NCI-H1092 (cell line): ENCODE measurements around the gene BTN2A1.
"Not testable (repeated sequence)": the region's sequence is repeated elsewhere in the genome, so short reads cannot be mapped to it uniquely, and the experiment has no call there.

ENCODE experiments used
- DNase-seq: peaks from one replicate; lab custom pipeline; 2025; lab: John Stamatoyannopoulos, UW

BTN2A1 gene

GRCh38 chr6:26457806-26458688, at the start of gene BTN2A1:
Gene BTN2A1 (plus strand): TSS chr6:26457955. CDS start chr6:26458637, 682 bp downstream.
- DNase-seq: peak; percentile 72

DNA sequence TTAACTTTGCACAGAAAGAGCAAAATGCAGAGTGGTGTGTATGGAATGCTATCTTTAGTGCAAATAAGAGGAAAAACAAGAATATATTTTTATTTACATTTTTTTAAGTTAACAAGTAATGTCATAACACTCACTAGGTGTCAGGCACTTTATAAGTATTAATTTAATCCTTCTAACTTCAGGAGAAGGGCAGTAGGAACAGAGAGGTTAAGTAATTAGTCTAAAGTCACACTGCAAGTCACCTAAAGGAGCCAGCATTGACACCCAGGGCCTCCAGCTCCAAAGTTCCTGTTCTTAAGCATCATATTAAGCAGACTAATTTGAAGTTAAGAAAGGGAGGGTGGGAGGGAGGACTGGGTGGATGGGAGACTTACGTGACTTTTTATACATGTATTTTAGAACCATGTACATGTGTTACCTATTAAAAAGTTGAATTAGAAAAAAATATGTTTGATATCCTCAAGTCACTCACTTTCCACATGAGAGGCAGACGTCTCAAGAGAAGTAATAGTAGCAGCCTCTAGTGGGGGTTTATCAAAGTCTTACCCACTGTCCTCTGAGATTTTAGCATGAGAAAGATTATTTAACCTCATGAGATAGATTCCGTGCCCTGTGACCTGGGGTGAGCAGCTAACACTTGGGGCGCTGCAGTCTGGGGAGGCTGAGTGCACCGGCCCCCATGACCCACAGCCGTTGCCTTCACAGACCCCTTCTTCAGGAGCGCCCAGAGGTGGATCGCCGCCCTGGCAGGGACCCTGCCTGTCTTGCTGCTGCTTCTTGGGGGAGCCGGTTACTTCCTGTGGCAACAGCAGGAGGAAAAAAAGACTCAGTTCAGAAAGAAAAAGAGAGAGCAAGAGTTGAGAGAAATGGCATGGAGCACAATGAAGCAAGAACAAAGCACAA, 48.7 kb upstream of the BTN2A1 start:
- DNase-seq: no peak

- DNase-seq: no peak
Observed at GRCh38 chr6:26411751-26412150, 46.0 kb upstream of the BTN2A1 start.

DNA sequence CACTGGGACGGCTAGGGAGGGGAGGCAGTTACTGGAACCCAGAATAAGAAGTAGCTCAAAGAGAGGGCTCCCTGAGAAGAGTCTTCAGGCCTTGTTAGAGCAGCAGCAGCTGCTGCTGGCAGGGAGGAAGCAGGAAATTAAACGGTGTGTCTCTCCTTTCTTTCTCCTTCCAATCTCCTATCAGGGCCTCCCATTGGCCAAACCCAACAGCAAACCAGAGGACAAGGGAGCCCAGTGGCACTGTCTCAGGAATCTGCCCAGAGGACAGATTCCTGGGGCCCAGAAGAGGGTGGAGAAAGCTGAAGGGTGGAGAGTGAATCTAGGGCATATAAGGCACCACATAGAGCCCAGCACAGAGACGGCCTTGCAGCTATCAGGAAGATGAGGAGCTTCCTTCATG, 45.5 kb upstream of the BTN2A1 start:
- DNase-seq: no peak

DNA sequence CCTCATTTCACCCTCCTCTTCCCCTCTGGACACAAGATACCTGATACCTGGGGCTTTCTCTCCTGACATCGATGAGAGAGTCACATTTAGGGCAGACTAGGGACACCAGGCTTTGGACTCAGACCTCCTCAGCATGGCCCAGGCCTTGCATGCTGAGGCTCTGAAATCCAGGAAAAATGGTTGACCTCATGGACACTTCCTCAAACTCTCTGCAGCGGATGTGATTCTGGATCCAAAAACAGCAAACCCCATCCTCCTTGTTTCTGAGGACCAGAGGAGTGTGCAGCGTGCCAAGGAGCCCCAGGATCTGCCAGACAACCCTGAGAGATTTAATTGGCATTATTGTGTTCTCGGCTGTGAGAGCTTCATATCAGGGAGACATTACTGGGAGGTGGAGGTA, 44.8 kb upstream of the BTN2A1 start:
- DNase-seq: no peak

DNA sequence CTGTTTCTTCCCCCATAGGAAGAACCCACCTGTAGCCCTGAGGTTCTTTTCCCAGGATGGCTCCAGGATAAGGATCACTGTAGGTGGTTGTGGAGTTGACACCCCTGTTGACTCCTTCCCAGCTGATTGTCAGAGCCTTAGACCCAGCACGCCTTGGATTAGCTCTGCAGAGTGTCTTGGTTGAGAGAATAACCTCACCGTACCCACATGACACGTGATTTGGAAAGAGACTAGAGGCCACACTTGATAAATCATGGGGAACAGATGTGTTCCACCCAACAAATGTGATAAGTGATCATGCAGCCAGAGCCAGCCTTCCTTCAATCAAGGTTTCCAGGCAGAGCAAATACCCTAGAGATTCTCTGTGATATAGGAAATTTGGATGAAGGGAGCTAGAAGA, 43.5 kb upstream of the BTN2A1 start:
- DNase-seq: no peak

DNA sequence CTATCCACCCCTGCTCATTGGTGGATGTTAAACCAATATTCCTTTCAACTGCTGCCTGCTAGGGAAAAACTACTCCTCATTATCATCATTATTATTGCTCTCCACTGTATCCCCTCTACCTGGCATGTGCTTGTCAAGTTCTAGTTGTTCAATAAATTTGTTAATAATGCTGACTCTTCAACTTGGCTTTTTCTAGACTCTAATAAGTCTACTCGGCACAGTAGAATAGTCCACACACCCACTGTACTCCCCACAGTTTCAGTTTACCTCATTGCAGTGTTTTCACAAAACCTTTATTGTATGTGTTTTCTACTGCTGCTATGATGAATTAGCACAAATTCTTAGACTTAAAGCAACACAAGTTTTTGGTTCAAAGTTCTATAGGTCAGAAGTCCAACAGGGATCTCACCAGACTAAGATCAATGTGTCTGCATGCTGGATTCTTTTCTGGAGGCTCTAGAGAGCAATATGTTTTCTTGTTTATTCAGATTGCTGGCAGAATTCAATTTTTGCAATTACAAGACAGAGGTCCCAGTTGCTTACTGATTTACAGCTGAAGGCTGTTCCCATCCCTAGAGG, 42.6 kb upstream of the BTN2A1 start:
- DNase-seq: no peak

DNA sequence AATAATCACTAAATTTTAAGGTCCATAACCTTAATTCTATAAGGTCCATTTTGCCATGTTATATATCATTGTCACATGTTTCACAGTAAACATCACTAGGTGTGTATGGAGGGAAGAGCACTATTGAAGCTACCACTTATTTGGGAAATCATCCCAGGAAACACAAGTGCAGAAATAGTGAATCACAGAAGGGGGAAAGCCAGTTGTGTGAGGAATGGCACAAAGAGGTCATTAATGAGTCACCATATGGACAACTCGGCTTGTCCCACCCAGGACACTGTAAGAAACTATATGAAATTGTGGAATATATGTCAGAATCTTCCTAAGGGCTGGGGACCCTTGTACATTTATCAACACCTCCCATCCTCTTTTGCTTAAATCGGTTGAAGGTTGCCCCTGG, 42.0 kb upstream of the BTN2A1 start:
- DNase-seq: no peak

DNA sequence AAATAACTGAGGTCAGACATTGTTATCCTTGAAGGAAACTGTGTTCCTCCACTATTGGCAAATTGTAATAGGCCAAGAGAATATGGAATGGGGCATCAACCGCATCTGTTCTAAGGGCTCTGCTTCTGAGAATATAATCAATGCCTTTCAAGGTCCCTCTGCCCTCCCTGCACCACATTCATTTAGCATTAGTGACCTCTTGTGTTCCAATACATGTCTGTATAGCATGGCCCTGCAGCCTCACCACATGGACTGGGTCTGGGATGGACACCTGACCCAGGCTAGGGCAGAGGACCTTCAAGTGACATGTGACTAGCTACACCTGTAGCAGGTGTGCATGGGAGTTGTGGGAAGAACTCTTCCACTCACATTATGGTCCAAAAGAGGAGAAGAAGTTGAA, 41.5 kb upstream of the BTN2A1 start:
- DNase-seq: no peak

GRCh38 chr6:26418077-26418476, 39.7 kb upstream of the BTN2A1 start:
- DNase-seq: not testable (repeated sequence)

GRCh38 chr6:26418795-26419194, 39.0 kb upstream of the BTN2A1 start:
- not testable (repeated sequence) for DNase-seq

GRCh38 chr6:26420688-26421171, 37.0 kb upstream of the BTN2A1 start:
- DNase-seq: no peak

DNA sequence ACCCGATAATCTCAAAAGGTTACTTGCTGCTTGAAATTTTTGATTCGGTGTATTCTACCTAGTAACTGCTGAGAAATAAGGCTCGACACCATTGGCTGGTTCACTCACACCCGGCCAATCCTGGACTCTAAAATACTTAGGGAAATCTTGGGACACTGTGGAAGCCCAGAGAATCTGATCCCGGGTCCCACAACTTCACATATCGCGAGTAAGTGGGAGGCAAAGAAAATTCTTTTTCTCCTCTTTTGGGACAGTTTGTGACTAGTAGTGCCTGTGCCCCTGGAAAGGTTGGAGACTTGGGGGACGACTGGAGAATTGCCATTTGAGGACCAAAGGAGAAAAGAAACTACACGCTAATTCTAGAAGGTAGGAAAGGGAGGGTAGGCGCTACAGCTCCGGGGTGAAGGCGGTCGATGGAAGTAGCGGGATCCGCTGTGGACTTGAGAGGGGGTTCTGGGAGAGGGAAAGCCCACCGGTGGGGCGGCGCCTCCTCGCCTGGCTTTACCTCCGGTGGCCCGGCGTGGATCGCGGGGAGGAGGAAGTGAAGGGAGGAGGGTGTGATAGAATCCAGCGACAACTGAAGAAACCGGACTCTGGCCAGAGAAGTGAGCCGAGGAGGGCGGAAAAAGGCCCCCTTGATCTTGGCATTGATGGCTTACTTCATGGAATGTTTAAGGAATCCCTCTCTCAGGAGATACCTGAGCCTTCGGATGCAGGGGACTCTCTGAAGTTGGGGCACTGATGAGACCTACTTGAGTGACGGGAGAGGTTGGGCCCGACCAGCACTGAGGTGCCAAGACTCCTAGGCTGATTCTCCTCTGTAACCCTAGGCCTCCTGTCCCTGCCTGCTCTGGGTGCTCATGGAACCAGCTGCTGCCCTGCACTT, 36.3 kb upstream of the BTN2A1 start:
- peak; percentile 5 for DNase-seq

DNA sequence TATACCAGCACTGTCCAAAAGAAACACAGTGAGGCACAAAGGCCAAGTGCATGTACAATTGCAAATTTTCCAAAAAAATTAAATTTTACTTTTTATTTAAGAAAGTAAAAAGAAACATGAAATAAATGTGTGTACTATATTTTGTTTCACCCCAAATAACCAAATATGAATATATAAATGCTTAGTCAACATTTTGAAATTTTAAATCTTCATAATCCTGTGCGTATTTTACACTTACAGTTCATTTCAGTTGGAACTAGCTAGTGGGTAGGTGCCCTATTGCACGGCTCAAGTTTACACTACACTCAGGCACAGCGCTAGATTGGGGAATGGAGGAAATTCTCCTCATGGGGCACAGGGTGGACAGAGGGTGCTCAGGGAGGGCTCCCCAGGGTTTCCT, 35.4 kb upstream of the BTN2A1 start:
- DNase-seq: no peak

- DNase-seq: no peak
Observed at GRCh38 chr6:26426691-26427450, 30.9 kb upstream of the BTN2A1 start.

- no peak for DNase-seq
Observed at GRCh38 chr6:26427451-26427809, 30.3 kb upstream of the BTN2A1 start.

- DNase-seq: no peak
Observed at GRCh38 chr6:26428206-26428605, 29.5 kb upstream of the BTN2A1 start.

- no peak for DNase-seq
Observed at GRCh38 chr6:26430787-26431186, 27.0 kb upstream of the BTN2A1 start.

GRCh38 chr6:26431258-26432172, 26.2 kb upstream of the BTN2A1 start:
- DNase-seq: no peak
